HepG2 (cell line): Measurements from ENCODE around the gene FGD6. TPM values are rescaled to one million over a fixed set of nuclear protein-coding genes. Genes with fewer than 3 reads are reported as not detected.
A peak's percentile ranks its signal among the peaks of the same experiment; 100 is the strongest.

Experiments used
- ATAC-seq: fragments of 200-7000 bp; cut with Tn5 transposase; 3 replicates; pipeline ENCODE4 v1.9.1; 2020; ENCODE audit warnings: mild to moderate bottlenecking, moderate library complexity
- BruUV-seq: library from RNA; stranded (reverse); fragments of 400-500 nt; replicated peaks from 2 replicates; lab custom pipeline; 2021; lab: Mats Ljungman, UMichigan
- CTCF ChIA-PET: fragments of 300-600 bp; formaldehyde crosslinking; extraction: SDS; loops from one replicate; lab custom pipeline; 2021; ENCODE audit warnings: low total read pairs, inconsistent platforms, low intra/inter-chr PET ratio; lab: Yijun Ruan, JAX
- POLR2A ChIA-PET: fragments of 350-600 bp; sonication (Branson Sonifier 250); formaldehyde crosslinking; loops from one replicate; lab custom pipeline; 2020; ENCODE audit warnings: antibody characterized with exemption, inconsistent platforms; lab: Yijun Ruan, JAX
- DNase-seq: peaks from one replicate; pipeline ENCODE4 v3.0.0-alpha.2; 2015; ENCODE audit warnings: low spot score
- FAIRE-seq: peaks from 3 replicates; lab custom pipeline; 2011; peaks lifted over from hg19 to GRCh38; lab: Jason Lieb, UNC
- H2AFZ ChIP-seq: one replicate; pipeline ENCODE4 v1.6.1; 2011; ENCODE audit warnings: low read length, inconsistent platforms
- H3K27ac ChIP-seq: fragments of 300-600 bp; 3 replicates; pipeline ENCODE4 v1.8.0; 2011; ENCODE audit warnings: mixed run types, mild to moderate bottlenecking, mixed read lengths, low read length, inconsistent platforms; ENCODE audit not compliant: insufficient read depth; ENCODE audit errors: extremely low read length
- H3K27me3 ChIP-seq, 2 experiments: fragments of 200-600 bp in 1 of 2; 2 replicates in 1 of 2; 3 replicates in 1 of 2; pipeline versions ENCODE4 v1.6.0 to v1.8.0; 2011; ENCODE audit warnings: low read length in 2 of 2, mild to moderate bottlenecking in 2 of 2, moderate library complexity in 2 of 2, inconsistent platforms in 1 of 2; ENCODE audit not compliant: insufficient read depth in 2 of 2, control insufficient read depth in 1 of 2
- H3K36me3 ChIP-seq, 2 experiments: fragments of 200-600 bp in 1 of 2; replicated peaks in 1 of 2; 2 replicates in 1 of 2; 3 replicates in 1 of 2; pipeline versions ENCODE4 v1.5.1 to v1.8.0; 2011; ENCODE audit warnings: low read length in 2 of 2, inconsistent platforms in 1 of 2; ENCODE audit not compliant: insufficient read depth in 2 of 2, control insufficient read depth in 1 of 2
- H3K4me1 ChIP-seq: 2 replicates; pipeline ENCODE4 v1.5.1; 2012; ENCODE audit warnings: low read length, inconsistent platforms; ENCODE audit not compliant: insufficient read depth
- H3K4me2 ChIP-seq: 2 replicates; pipeline ENCODE4 v1.6.0; 2011; ENCODE audit warnings: low read depth, low read length, inconsistent platforms
- H3K4me3 ChIP-seq, 3 experiments: fragments of 200-600 bp in 1 of 3; sonication (generic), shearing (Covaris generic) in 1 of 3; replicated peaks in 1 of 3; 2 replicates each; pipeline ENCODE4 v1.5.1; 2011 to 2016; ENCODE audit warnings: low read length in 3 of 3, inconsistent platforms in 2 of 3, low read depth in 2 of 3, mild to moderate bottlenecking in 2 of 3, control low read depth in 1 of 3, mixed read lengths in 1 of 3; ENCODE audit not compliant: insufficient read depth in 1 of 3
- H3K79me2 ChIP-seq: one replicate; pipeline ENCODE4 v1.6.1; 2011; ENCODE audit warnings: low read length, inconsistent platforms; ENCODE audit not compliant: insufficient read depth
- H3K9ac ChIP-seq: 2 replicates; pipeline ENCODE4 v1.6.0; 2011; ENCODE audit warnings: mild to moderate bottlenecking, low read depth, low read length, inconsistent platforms; ENCODE audit not compliant: insufficient read depth
- H3K9me3 ChIP-seq: 2 replicates; pipeline ENCODE4 v1.5.1; 2012; ENCODE audit warnings: mild to moderate bottlenecking, low read length
- H4K20me1 ChIP-seq: 2 replicates; pipeline ENCODE4 v1.6.0; 2011; ENCODE audit warnings: inconsistent platforms, mild to moderate bottlenecking, low read length, moderate library complexity; ENCODE audit not compliant: insufficient read depth
- CHD4 ChIP-seq: fragments of 200-600 bp; sonication (generic); IDR thresholded peaks from 2 replicates; pipeline ENCODE4 v1.7.0; 2017; ENCODE audit warnings: mild to moderate bottlenecking, low read length, borderline replicate concordance
- ZBTB33 ChIP-seq: sonication (generic); formaldehyde crosslinking; IDR thresholded peaks from 2 replicates; pipeline ENCODE4 v1.4.0; 2020; ENCODE audit warnings: missing genetic modification reagents
- WGBS: methylation state at CpG from one replicate; pipeline ENCODE4 v1.1.6; 2017; ENCODE audit warnings: low lambda C conversion rate; 5-methylcytosine and 5-hydroxymethylcytosine counted together
- in situ Hi-C: cut with HindIII; loops from 2 replicates; pipeline ENCODE4 v1.10.0; 2017; ENCODE audit warnings: low pct_unique_long_range_greater_than_20kb; ENCODE audit not compliant: extremely low pct_ligation_motif_present
- intact Hi-C: fragments of 100-400 bp; cut with micrococcal nuclease; formaldehyde crosslinking; loops from one replicate; pipeline ENCODE4 v1.10.0; 2022; ENCODE audit not compliant: unreplicated experiment
- polyA plus RNA-seq, 8 experiments: library from polyadenylated mRNA; depleted of rRNA in 3 of 8; stranded (reverse) in 7 of 8; unstranded in 1 of 8; fragments of >200 nt; fragmentation: Illumina TruSeq in 4 of 8; extraction: Trizol in 4 of 8; gene quantifications; 2 replicates each; pipeline versions ENCODE4 v1.2.1 to v1.2.3, GENCODE V29; 2011 to 2016; ENCODE audit warnings: low read depth in 4 of 8, missing spikeins in 1 of 8, mixed read lengths in 1 of 8; ENCODE audit not compliant: insufficient read depth in 1 of 8
- total RNA-seq, 5 experiments: library from RNA; depleted of rRNA; stranded (reverse); fragments of >200 nt; fragmentation: Illumina TruSeq; extraction: Trizol; gene quantifications; 2 replicates each; pipeline ENCODE4 v1.2.3, GENCODE V29; 2016; ENCODE audit warnings: low read depth in 1 of 5

FGD6 gene
- total and polyA plus RNA-seq, 2 of the 13 experiments (the other 11 are each of a cell fraction or from before 2014, with no cell fraction given): 2.2 to 4.3 TPM

GRCh38 chr12:95204141-95204866 is 13.0 kb downstream of the FGD6 start:
- no peak overlapping the region for H3K4me3 ChIP-seq

More at GRCh38 chr12:95204141-95204866, 13.0 kb downstream of the FGD6 start:
- no peak overlapping the region for H3K9ac ChIP-seq
- H3K9me3 ChIP-seq: no peaks in the 10 kb centered on the region
- H3K79me2 ChIP-seq: no peaks in the 10 kb centered on the region
- no peak for TF ChIP-seq CHD4
- TF ChIP-seq ZBTB33 (CRISPR knock-in tag): peak; percentile 89
- no peak for ATAC-seq
- no peak for DNase-seq
- POLR2A ChIA-PET: no interaction called here
- peaks cover 0 to 6% of the 10 kb centered on the region in 2 experiments; a peak in 2 of 5 replicates for H3K36me3 ChIP-seq
- H3K27me3 ChIP-seq: no peaks in the 10 kb centered on the region
- H4K20me1 ChIP-seq: no peaks in the 10 kb centered on the region
- H3K4me2 ChIP-seq: no peak overlapping the region
- BruUV-seq: no TSS peak
- H3K4me1 ChIP-seq: 0 out of 2 replicates have a peak, but pooled peaks cover 7% of the 10 kb centered on the region
- in situ Hi-C loops (no loop called here), intact Hi-C loops (no loop called here)
- no peak overlapping the region for H3K27ac ChIP-seq
- no peak for FAIRE-seq
- WGBS: 90% methylated on average over 11 of the region's 11 CpGs
- no peak overlapping the region for H2AFZ ChIP-seq
- CTCF ChIA-PET: no interaction called here
